C4-2B (cell line): ENCODE data around the gene NLRP9.

Experiments
- CTCF ChIP-seq: fragments of 450-650 bp; conservative IDR thresholded peaks from 2 replicates; pipeline ENCODE4 v1.5.1; 2017; ENCODE audit warnings: mild to moderate bottlenecking
- ZFX ChIP-seq: fragments of 450-650 bp; IDR thresholded peaks from 2 replicates; pipeline ENCODE4 v1.6.1; 2017

GRCh38 chr19:55678121-55678671, 60.0 kb downstream of the NLRP9 start:
- TF ChIP-seq CTCF (no peak), ZFX (no peak)
